ENCODE measurements around the gene SEC31A.
A peak's percentile ranks its signal among the peaks of the same experiment; 100 is the strongest.
"Not testable (repeated sequence)": the region's sequence is repeated elsewhere in the genome, so short reads cannot be mapped to it uniquely, and the experiment has no call there.

The SEC31A gene, protein sequence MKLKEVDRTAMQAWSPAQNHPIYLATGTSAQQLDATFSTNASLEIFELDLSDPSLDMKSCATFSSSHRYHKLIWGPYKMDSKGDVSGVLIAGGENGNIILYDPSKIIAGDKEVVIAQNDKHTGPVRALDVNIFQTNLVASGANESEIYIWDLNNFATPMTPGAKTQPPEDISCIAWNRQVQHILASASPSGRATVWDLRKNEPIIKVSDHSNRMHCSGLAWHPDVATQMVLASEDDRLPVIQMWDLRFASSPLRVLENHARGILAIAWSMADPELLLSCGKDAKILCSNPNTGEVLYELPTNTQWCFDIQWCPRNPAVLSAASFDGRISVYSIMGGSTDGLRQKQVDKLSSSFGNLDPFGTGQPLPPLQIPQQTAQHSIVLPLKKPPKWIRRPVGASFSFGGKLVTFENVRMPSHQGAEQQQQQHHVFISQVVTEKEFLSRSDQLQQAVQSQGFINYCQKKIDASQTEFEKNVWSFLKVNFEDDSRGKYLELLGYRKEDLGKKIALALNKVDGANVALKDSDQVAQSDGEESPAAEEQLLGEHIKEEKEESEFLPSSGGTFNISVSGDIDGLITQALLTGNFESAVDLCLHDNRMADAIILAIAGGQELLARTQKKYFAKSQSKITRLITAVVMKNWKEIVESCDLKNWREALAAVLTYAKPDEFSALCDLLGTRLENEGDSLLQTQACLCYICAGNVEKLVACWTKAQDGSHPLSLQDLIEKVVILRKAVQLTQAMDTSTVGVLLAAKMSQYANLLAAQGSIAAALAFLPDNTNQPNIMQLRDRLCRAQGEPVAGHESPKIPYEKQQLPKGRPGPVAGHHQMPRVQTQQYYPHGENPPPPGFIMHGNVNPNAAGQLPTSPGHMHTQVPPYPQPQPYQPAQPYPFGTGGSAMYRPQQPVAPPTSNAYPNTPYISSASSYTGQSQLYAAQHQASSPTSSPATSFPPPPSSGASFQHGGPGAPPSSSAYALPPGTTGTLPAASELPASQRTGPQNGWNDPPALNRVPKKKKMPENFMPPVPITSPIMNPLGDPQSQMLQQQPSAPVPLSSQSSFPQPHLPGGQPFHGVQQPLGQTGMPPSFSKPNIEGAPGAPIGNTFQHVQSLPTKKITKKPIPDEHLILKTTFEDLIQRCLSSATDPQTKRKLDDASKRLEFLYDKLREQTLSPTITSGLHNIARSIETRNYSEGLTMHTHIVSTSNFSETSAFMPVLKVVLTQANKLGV

GRCh38 chr4:82890901-82891706 lies at the start of gene SEC31A:
TSS of gene SEC31A (minus strand) at chr4:82891153. CDS start at chr4:82881936, 9,217 bp downstream.
- peak within 1 kb of the TSS; percentile 84 for H3K4me3 ChIP-seq
- peaks cover 28% of the 10 kb centered on the region for H3K36me3 ChIP-seq
- no peaks in the 10 kb centered on the region for H3K9me3 ChIP-seq
- H4K20me1 ChIP-seq, result peaks cover 51% of the 10 kb centered on the region
- TF ChIP-seq Cebpa-rat (IDR thresholded peaks at IDR 0.05), result no peak
- H3K4me1 ChIP-seq, result peaks cover 35% of the 10 kb centered on the region
- no peaks in the 10 kb centered on the region for H3K27me3 ChIP-seq
- peak within 1 kb of the TSS; percentile 94 for H3K27ac ChIP-seq
- H3K9ac ChIP-seq, result peak within 1 kb of the TSS; percentile 95
- peak within 1 kb of the TSS; percentile 88 for H3K4me2 ChIP-seq

- no peak for TF ChIP-seq Cebpa-rat (IDR thresholded peaks at IDR 0.05)
- Histone ChIP-seq H3K9ac (no peak overlapping the region), H3K27ac (no peak overlapping the region), H4K20me1 (no peaks in the 10 kb centered on the region), H3K4me2 (no peak overlapping the region), H3K36me3 (peaks cover 92% of the 10 kb centered on the region), H3K4me1 (no peaks in the 10 kb centered on the region), H3K27me3 (no peaks in the 10 kb centered on the region), H3K4me3 (no peak overlapping the region), H3K9me3 (no peaks in the 10 kb centered on the region)
Measured at GRCh38 chr4:82939414-82939813, 48.5 kb upstream of the SEC31A start.

GRCh38 chr4:82934441-82934840 lies 43.5 kb upstream of the SEC31A start:
- H3K27ac ChIP-seq, result no peak overlapping the region
- no peaks in the 10 kb centered on the region for H4K20me1 ChIP-seq
- H3K4me3 ChIP-seq, result no peak overlapping the region
- no peak overlapping the region for H3K9ac ChIP-seq
- H3K4me1 ChIP-seq, result no peaks in the 10 kb centered on the region
- no peaks in the 10 kb centered on the region for H3K27me3 ChIP-seq
- H3K4me2 ChIP-seq, result no peak overlapping the region
- H3K9me3 ChIP-seq, result no peaks in the 10 kb centered on the region
- peaks cover 95% of the 10 kb centered on the region for H3K36me3 ChIP-seq
- no peak for TF ChIP-seq Cebpa-rat (IDR thresholded peaks at IDR 0.05)

DNA sequence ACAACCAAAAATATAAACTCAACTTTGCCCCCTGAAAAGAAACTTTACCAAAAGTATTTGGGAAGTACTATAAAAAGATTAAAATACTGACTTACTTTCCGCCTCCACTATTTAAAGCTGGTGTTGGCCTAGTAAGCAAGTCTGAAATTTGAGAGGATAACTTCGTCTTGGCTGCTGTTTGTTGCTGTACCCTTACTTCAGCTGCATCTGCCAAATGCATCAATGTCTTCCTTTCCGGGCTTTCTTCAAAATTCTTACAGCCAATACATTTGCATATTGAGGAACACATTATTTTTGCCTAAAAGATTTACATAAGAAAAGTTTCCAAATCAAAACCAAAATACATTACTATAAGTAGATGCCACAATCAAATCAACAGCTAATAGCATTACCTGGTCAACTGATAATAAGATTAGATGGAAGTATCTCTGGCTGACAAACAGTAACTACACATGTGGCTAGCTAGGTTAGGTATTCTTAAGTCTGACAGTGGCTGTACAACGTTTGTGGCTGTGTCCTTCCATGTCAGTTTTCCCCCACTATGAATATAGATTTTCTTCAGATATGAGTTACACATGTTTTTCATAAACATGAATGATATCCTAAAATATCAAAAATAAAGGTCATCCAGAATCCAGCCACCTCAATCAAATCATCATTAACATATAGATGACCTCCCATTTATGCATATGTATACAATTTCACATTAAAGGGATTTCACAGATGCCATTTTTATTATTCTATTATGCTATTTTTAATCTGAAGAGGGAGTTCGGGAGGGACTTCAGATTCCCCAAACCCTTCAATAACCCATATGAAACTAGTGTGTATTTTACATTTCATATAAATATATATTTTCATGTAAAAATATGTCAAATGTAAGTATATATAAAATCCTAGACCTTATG lies 40.1 kb upstream of the SEC31A start:
- no peak for TF ChIP-seq Cebpa-rat (IDR thresholded peaks at IDR 0.05)
- Histone ChIP-seq H3K9me3 (no peaks in the 10 kb centered on the region), H3K27ac (no peak overlapping the region), H3K4me3 (no peak overlapping the region), H3K4me2 (no peak overlapping the region), H4K20me1 (no peaks in the 10 kb centered on the region), H3K4me1 (no peaks in the 10 kb centered on the region), H3K9ac (no peak overlapping the region), H3K36me3 (peaks cover 84% of the 10 kb centered on the region), H3K27me3 (no peaks in the 10 kb centered on the region)

DNA sequence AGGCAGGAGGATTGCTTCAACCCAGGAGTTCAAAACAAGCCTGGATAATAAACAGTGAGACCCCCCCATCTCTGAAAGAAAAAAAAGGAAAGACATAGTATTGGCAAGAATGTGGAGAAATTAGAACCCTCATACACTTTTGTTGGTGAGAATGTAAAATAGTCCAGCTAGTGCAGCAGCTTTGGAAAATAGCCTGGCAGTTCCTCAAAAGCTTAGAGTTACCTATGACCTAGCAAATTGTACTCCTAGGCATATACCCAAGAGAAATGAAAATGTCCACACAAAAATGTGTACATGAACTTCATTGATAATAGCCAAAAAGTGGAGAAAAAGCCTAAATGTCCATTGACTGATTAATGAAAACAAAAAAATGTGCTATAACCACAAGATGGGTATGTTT lies 30.8 kb upstream of the SEC31A start:
- no peak overlapping the region for H3K27ac ChIP-seq
- TF ChIP-seq Cebpa-rat (IDR thresholded peaks at IDR 0.05), result no peak
- H3K9me3 ChIP-seq, result no peaks in the 10 kb centered on the region
- no peaks in the 10 kb centered on the region for H4K20me1 ChIP-seq
- no peak overlapping the region for H3K4me3 ChIP-seq
- no peak overlapping the region for H3K4me2 ChIP-seq
- H3K27me3 ChIP-seq, result no peaks in the 10 kb centered on the region
- no peak overlapping the region for H3K9ac ChIP-seq
- H3K4me1 ChIP-seq, result no peaks in the 10 kb centered on the region
- H3K36me3 ChIP-seq, result peaks cover 38% of the 10 kb centered on the region

DNA sequence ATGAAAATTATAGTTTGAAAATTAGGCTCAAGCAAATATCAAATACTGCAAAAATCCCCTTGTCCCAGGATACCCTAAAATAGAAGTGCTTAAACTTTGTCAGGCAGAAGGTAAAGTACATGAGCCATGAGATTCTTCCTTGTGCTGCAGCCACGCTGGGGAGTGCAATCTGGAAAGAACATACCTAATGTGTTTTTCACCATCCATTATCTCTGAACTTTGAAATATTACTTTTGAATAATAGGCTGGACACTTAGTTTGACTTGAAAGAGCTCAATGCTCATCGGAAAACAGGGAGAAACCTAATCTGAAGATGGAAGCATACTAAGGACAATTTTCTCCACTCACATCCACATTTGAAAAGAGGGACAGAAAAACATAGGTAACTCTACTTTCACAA lies 28.4 kb upstream of the SEC31A start:
- H3K9me3 ChIP-seq, result no peaks in the 10 kb centered on the region
- H4K20me1 ChIP-seq, result no peaks in the 10 kb centered on the region
- no peak overlapping the region for H3K9ac ChIP-seq
- H3K27ac ChIP-seq, result no peak overlapping the region
- no peaks in the 10 kb centered on the region for H3K4me1 ChIP-seq
- H3K4me2 ChIP-seq, result no peak overlapping the region
- H3K27me3 ChIP-seq, result no peaks in the 10 kb centered on the region
- H3K36me3 ChIP-seq, result peaks cover 51% of the 10 kb centered on the region
- H3K4me3 ChIP-seq, result no peak overlapping the region
- no peak for TF ChIP-seq Cebpa-rat (IDR thresholded peaks at IDR 0.05)

- TF ChIP-seq Cebpa-rat (IDR thresholded peaks at IDR 0.05), result no peak
- Histone ChIP-seq H3K27ac (no peak overlapping the region), H3K4me1 (no peaks in the 10 kb centered on the region), H3K4me3 (no peak overlapping the region), H3K27me3 (no peaks in the 10 kb centered on the region), H3K9me3 (no peaks in the 10 kb centered on the region), H4K20me1 (no peaks in the 10 kb centered on the region), H3K36me3 (peaks cover 54% of the 10 kb centered on the region), H3K4me2 (no peak overlapping the region), H3K9ac (no peak overlapping the region)
Measured at GRCh38 chr4:82918091-82918490, 27.1 kb upstream of the SEC31A start.

DNA sequence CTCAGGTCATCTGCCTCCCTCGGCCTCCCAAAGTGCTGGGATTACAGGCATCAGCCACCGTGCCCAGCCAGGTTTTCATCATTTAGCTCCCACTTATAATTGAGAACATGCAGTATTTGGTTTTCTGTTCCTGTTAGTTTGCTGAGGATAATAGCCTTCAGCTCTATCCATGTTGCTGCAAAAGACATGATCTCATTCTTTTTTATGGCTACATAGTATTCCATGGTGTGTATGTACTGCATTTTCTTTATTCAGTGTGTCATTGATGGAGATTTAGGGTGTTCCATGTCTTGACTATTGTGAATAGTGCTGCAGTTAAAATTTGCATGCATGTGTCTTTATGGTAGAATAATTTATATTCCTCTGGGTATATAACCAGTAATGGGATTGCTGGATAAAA lies 23.0 kb upstream of the SEC31A start:
- peaks cover 60% of the 10 kb centered on the region for H3K36me3 ChIP-seq
- not testable (repeated sequence) for H3K4me3 ChIP-seq, H3K9ac ChIP-seq, H3K27me3 ChIP-seq, H3K9me3 ChIP-seq, H3K4me2 ChIP-seq, H3K4me1 ChIP-seq, H3K27ac ChIP-seq, H4K20me1 ChIP-seq
